Activated T-cell treated with anti-CD3 and anti-CD28 coated beads for 1 hour (primary cell): ENCODE data around the gene CCDC148.
"Not testable (repeated sequence)": the region's sequence is repeated elsewhere in the genome, so short reads cannot be mapped to it uniquely, and the experiment has no call there.

Source experiments
- DNase-seq: peaks from one replicate; pipeline ENCODE4 v3.0.0-alpha.2; 2020; ENCODE audit warnings: low read depth

Gene CCDC148

GRCh38 chr2:158351466-158351816 is 105.1 kb downstream of the CCDC148 start:
- not testable (repeated sequence) for DNase-seq

GRCh38 chr2:158350751-158351465 is 105.6 kb downstream of the CCDC148 start:
- DNase-seq, result not testable (repeated sequence)

- no peak for DNase-seq
Observed at GRCh38 chr2:158346032-158346431, 110.5 kb downstream of the CCDC148 start.

- no peak for DNase-seq
Observed at GRCh38 chr2:158339513-158339912, 117.0 kb downstream of the CCDC148 start.

DNA sequence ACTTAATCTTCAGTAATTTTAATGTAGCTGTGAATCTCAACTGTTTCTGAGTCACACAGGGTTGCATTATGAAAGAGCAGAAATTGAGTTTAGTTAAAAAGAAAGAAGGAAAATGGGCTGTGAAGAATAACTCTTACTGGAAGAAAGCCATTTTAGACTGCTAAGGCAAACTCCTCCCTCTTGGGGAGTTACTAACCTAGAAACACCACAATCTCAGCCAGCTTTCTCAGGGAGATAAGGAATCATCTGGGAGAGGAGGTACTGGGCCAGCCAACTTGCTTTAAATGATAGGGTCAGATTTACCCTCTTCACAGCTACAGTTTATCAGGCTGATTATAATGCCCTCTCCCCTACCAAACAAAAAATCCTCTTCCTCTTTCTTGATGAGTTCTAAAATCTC is 119.5 kb downstream of the CCDC148 start:
- DNase-seq, result no peak

GRCh38 chr2:158331799-158332198 is 124.8 kb downstream of the CCDC148 start:
- DNase-seq, result not testable (repeated sequence)

DNA sequence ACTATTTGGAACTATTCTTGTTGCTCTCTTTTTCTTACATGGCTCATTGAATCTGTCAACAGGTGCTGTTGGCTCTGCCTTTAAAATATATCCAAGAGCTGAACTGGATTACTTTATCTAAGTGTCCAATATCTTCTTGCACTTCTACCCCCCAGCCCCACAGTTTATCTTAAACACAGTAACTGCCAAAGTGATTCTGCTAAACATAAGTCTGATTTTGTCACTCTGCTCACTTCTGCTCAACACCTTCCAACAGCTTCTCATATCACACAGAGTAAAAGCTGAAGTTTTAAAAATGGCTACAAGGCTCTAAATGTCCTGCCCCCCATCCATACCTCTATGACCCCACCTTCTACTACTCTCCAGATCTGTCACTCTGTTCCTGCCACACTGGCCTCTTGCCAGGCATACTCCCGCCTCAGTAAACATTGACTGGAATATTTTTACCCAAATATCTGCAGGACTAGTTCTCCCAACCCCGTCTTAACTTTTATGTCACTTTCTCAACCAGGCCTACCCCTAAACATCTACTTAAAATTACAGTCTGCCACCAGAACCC is 130.7 kb downstream of the CCDC148 start:
- DNase-seq, result no peak

- DNase-seq, result no peak
Observed at GRCh38 chr2:158325031-158325781, 131.3 kb downstream of the CCDC148 start.

DNA sequence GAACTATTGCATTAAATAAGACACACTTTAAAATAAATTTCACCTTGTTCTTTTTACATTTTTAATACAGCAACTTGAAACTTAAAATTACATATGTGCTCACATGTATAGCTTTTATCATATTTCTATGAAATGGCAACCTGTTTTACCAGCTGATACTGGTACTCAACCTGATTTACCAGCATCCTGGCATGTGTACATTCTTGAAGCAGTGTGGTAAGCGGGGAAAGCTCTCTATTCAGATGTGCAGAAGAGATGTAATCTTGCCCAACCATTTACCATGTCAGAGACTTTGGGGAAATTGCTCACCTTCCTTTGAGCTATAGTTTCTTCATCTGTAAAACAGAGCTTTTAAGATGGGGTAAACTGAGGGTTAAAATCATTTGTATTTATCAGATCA is 133.2 kb downstream of the CCDC148 start:
- DNase-seq, result no peak

DNA sequence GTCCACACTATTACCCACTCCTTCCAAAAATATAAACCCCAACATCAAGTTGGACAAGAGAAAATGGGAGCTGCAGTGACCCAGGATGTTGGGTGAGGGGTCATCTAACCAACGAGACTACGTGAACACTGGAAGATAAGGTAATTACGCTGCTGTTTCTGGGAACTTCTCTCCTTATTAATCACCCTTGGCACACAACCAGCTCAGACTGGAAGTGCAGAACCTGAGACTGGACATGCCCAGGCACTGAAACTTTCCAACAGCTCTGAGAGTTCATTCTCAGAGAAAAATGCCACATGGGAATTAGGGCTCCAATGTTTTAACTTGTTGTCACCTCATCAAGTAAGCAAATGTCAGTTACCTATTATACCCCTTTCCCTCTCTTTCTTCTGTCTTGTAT is 135.3 kb downstream of the CCDC148 start:
- no peak for DNase-seq

- DNase-seq, result no peak
Observed at GRCh38 chr2:158319269-158319668, 137.3 kb downstream of the CCDC148 start.

- DNase-seq, result no peak
Observed at GRCh38 chr2:158317642-158318041, 138.9 kb downstream of the CCDC148 start.

GRCh38 chr2:158315803-158316414 is 140.6 kb downstream of the CCDC148 start:
- no peak for DNase-seq

GRCh38 chr2:158315000-158315399 is 141.6 kb downstream of the CCDC148 start:
- no peak for DNase-seq

- DNase-seq, result no peak
Observed at GRCh38 chr2:158313734-158314133, 142.8 kb downstream of the CCDC148 start.

- no peak for DNase-seq
Observed at GRCh38 chr2:158312981-158313380, 143.6 kb downstream of the CCDC148 start.

- not testable (repeated sequence) for DNase-seq
Observed at GRCh38 chr2:158310407-158310806, 146.1 kb downstream of the CCDC148 start.

DNA sequence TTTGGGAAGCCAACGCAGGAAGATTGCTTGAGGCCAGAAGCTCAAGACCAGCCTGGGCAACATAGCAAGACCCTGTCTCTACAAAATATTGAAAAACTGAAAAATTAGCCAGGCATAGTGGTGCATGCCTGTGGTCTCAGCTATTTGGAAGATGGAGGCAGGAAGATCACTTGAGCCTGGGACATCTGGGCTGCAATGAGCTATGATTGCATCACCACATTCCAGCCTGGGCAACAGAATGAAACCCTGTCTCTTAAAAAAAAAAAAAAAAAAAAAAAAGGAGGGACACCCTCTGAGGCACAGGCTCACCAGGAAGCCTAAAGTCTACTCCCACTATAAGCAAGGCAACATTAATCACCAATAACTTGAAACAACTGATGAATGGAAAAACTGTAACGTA is 151.1 kb downstream of the CCDC148 start:
- no peak for DNase-seq

DNA sequence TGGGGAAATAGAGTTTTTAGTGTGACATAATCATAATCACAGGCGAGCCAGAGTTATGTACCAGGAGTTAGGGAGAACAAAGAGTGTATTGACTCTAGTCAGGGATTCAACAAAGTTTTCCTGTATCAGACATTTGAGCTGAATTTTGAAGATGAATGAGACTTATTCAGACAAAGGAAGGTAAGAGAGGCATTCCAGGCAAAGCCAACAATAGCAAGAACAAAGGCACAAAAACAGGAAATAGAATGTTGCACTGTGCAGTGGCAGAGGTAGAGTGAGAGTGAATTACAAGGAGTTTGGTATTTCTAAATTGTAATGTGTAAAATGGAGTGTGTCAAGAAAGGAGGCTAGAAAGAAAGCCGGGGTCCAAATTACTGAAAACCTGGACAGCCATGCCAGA is 156.2 kb downstream of the CCDC148 start:
- no peak for DNase-seq

DNA sequence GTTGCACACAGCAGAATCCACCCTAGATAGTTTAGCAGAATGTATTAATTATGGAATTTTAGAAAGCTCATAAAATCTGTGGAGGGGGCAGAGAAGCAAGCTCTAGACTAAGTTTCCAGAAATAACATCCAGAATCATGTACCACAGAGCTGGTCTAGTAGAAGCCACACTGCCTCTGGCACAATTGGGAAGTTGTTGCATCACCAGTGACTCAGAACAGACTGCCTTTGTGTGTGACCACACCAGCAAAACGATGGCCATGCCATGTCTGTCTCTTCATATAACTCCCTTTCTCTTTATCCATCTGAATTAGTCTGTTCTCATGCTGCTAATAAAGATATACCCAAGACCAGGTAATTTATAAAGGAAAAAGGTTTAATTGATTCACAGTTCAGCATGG is 158.9 kb downstream of the CCDC148 start:
- no peak for DNase-seq

DNA sequence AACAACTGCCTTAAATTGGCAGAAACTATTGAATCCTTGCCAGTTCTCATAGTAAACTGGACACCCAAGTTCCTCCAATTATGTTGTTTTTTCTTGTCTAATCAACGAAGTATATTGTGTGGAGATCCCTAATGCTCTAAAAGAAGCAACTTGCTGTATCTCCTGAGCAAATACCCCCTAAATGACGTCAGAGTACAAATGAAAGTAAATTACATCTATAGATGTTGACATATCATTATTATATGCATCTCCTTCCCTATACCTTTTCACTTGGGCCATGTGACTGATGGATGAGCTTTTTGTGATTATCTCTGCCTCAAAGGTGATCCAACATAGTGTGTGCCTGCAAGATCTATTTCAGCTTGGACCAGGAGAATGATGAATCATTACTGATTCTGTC is 159.4 kb downstream of the CCDC148 start:
- DNase-seq, result no peak

GRCh38 chr2:158293722-158294121 is 162.8 kb downstream of the CCDC148 start:
- no peak for DNase-seq
